Fibroblast of skin of back (primary cell): ENCODE data around the gene BICRA.

Experiments
- DNase-seq: peaks from one replicate; pipeline ENCODE4 v3.0.0-alpha.2; 2013

Gene BICRA

DNA sequence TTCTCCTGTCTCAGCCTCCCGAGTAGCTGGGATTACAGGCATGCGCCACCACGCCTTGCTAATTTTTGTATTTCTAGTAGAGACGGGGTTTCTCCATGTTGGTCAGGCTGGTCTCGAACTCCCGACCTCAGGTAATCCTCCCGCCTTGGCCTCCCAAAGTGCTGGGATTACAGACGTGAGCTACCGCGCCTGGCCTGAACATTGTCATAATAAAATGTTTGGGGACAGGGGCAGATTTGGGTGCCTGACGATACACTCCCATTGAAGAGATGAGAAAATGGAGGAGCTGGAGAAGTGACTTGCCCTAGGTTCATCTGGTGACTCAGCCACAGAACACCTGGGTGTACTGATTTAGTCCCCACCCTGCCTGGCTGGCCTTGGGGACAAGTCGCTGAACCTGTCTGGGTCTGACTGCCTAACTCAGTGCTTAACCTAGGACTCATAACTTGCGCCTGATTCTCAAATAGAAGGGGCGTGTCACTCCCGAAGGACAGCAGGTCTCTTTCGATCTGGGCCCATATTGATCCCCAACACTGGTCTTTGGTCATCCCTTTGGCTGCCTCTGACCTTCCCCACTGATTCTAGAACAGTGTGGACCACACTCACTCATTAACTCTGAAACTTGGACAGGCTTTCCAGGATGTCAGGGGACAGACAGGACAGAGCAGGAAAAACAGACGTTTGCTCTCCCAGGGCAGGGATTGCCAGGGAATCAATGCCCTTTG lies 7.6 kb upstream of the BICRA start:
- no peak for DNase-seq

- no peak for DNase-seq
Observed at GRCh38 chr19:47603706-47604565, 5.0 kb upstream of the BICRA start.

DNA sequence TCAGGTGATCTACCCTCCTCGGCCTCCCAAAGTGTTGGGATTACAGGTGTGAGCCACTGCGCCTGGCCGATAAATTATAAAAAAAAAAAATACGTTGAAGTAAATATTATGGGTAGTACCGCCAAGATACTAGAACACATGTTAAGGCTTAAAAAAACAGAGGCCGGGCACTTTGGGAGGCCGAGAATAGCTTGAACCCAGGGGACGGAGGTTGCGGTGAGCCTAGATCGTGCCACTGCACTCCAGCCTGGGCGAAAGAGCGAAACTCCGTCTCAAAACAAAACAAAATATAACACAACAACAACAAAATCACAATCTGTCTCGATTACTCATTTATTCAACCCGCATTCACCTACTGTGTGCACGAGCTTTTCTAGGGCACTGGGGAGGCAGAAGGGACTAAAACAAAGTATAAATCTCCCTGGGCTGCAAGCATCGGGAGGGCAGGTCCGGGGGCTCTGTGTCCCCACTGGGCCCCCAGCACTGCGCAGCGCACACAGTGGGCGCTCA lies 1.3 kb upstream of the BICRA start:
- DNase-seq = no peak

- peak; percentile 94 for DNase-seq
Observed at GRCh38 chr19:47608074-47608918, 638 bp upstream of the BICRA start.

DNA sequence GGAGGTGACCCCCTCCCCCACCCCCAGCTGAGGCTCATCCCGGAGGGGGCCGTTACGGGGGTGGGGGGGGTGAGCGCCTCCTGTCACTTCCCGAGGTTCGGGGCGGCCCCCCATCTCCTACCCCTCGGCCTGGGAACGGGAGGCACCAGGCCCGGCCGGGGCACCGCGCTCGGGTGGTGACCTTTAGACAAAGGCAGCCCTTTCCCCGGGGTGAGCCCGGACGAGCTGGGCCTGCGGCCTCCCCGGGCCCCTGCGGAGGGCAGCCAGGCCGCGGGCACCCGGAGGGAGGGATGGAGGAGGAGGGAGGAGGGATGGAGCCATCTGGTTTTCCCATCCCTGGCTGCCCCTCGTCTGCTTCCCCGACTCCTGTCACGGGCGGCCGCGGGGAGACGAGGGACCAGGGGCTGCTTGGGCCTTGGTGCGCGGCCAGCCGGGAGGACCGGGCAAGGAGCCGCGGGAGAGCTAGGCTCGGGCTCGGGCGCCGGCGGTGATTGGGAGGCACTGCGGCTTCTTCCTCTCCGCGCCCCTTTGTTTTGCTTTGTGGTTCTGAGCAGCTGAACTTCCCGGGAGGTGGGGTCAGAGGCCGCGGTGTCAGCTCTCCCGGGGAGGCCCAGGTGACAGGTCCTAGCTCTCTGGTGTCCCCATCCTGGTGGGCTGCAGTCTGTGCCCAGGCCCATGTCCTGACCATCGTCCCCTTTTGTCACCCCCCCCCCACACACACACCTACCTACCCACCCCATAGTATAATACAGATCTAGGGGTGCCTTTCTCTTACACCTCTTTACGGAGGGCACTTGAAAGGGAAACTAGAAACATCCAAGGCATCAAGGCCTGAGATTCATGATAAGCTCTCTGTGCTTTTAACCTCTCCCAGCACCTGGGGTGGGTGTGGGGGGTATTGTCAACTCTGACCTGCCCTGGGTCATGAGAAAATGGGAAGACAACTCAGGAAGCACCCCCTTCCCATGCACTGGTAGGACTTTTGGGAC lies 1.3 kb downstream of the BICRA start:
- DNase-seq = peak; percentile 58

- DNase-seq = no peak
Observed at GRCh38 chr19:47610902-47611301, 2.0 kb downstream of the BICRA start.

DNA sequence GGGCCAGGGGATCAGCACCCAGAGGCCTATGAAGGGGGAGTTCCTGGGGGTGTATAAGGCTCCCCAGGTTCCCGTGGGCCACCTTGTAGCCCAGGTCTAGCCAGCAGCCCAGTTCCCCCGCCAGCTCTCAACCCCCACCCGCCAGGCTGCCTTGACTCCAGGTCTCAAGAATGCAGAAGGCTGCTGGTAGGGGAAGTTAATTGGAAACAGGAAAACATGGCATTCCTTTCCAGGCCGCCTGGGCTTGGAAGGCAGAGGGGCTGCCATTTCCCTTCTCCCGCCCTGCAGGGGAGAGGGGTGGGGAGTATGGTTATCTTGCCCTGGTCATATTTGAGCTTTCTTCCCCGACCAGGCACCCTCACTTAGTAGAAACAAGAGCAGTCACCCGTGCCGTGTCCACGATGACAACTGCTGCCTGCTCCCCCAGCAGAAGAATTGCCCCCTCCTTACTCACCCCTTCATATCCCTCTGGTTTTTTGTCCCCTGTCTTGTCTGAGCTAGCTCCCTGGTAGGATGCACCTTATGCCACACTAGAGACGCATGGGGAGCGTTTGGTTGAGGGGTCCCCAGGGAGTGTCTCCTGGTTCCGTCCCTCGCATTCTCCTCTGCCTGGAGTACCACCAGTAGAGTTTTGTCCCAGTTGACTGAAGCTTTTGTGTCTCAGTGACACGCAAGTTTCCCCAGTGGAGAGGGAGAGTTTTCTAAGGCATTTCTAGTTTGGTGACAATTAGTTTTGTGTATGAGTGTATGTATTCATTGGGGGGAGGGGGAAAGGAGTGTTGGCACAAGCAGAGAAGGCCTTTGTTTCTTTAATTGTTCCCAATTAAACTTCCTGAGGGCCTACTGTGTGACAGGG lies 4.5 kb downstream of the BICRA start:
- DNase-seq = peak; percentile 94

GRCh38 chr19:47614021-47614295 lies 5.0 kb downstream of the BICRA start:
- DNase-seq = no peak

DNA sequence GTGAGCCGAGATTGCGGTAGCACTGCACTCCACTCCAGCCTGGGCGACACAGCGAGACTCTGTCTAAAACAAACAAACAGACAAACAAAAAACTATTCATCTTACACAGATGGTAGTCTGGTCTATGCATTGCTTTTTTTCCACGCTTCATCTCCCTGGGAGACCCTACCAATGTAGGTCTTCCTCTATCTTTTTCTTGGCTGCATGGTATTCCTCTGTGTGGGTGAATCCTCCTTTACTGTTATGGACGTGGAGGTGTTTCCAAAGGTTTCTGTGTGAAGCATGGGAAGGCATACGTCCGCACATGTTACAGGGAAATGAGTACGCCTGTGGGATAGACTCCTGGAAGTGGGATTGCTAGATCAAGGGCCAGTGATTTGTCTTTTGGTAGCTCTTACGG lies 5.6 kb downstream of the BICRA start:
- DNase-seq = no peak

DNA sequence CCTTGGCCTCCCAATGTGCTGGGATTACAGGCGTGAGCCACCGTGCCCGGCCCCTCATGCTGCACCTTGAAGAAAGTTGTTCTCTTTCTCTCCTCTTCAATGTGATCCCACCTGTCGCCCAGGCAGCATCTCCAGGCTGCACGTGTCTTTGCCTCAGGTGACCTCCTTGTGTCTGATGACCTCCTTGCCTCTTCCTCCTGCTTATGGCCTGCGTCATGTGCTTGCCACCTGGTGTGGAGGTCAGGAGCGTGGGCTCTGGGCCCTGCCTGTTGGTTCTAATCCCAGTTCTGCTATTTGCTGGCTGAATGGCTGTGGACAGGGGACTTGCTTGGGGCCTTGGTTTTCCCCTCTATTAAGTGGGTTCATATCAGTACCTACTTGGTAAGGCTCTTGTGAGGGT lies 6.3 kb downstream of the BICRA start:
- DNase-seq = no peak

GRCh38 chr19:47615714-47616113 lies 6.8 kb downstream of the BICRA start:
- DNase-seq = no peak

GRCh38 chr19:47618771-47619170 lies 9.8 kb downstream of the BICRA start:
- DNase-seq = no peak

DNA sequence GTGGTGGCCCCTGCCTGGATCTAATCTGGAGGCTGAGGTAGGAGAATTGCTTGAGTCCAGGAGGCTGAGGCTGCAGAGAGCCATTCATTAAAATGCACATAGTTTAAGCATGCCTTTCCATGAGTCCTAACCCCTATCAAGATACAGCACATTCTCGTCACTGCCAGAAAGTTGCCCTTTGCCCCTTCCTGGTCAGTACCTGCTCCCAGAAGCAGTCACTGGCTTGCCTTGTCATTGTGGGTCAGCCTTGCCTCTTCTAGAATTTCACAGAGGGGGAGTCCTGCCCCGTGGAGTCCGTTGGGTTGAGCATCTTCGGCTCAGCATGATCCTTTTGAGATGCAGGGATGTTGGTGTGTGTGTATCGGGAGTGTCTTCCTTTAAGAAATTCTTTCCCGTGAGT lies 10.8 kb downstream of the BICRA start:
- DNase-seq = no peak

- DNase-seq = no peak
Observed at GRCh38 chr19:47623151-47623920, 14.4 kb downstream of the BICRA start.

- no peak for DNase-seq
Observed at GRCh38 chr19:47623921-47624391, 15.0 kb downstream of the BICRA start.

DNA sequence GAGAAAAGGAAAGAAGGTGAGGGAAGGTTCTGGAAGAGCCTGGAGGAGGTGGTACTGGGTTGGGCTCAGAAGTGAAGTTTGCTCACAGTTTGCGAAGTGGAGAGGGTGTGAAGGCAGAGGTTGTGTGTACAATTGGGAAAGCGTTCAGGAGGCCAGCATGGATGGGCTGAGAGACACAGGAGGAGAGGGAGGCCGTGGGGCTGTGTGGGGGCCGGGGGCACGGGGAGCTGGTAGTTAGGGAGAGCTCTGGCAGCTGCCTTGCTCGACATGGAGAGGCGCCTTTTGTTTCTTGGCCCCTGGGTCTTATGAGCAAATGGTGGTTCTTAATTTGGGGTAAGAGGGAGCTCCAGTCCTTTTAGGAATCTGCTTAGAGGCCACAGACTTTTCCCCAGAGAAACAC lies 16.7 kb downstream of the BICRA start:
- no peak for DNase-seq

- DNase-seq = no peak
Observed at GRCh38 chr19:47626238-47626637, 17.3 kb downstream of the BICRA start.

- DNase-seq = no peak
Observed at GRCh38 chr19:47628078-47628771, 19.3 kb downstream of the BICRA start.

GRCh38 chr19:47630594-47630993 lies 21.7 kb downstream of the BICRA start:
- no peak for DNase-seq
